GM12874 (cell line): ENCODE measurements around the gene COX7A1.

Source experiments
- CTCF ChIP-seq: IDR thresholded peaks from 2 replicates; pipeline ENCODE4 v1.5.1; 2011; ENCODE audit warnings: low read depth, mild to moderate bottlenecking, control low read depth, low read length, moderate library complexity; ENCODE audit not compliant: insufficient read depth

The COX7A1 gene

GRCh38 chr19:36112678-36113077 lies 39.6 kb downstream of the COX7A1 start:
- no peak for TF ChIP-seq CTCF

GRCh38 chr19:36111200-36111539 lies 41.1 kb downstream of the COX7A1 start:
- no peak for TF ChIP-seq CTCF

GRCh38 chr19:36110487-36111199 lies 41.6 kb downstream of the COX7A1 start, which contains the start of gene OVOL3:
Gene OVOL3, plus strand, starts transcription at chr19:36111143. Its CDS starts 60 bp downstream, at chr19:36111203.
- TF ChIP-seq CTCF = no peak

DNA sequence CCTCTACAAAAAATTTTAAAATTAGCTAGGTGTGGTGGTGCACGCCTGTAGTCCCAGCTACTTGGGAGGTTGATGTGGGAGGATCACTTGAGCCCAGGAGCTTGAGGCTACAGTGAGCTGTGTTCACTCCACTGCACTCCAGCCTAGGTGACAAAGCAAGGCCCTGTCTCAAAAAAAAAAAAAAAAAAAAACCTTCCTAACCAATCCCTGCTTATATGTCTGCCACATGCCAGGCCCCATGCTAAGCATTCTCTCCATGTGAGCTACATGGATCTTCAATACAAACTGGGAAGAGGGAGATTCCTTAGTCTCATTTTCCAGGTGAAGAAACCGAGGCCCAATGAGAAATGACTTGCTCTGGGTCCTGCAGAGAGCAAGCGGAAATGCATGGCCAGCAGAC lies 43.6 kb downstream of the COX7A1 start:
- no peak for TF ChIP-seq CTCF

DNA sequence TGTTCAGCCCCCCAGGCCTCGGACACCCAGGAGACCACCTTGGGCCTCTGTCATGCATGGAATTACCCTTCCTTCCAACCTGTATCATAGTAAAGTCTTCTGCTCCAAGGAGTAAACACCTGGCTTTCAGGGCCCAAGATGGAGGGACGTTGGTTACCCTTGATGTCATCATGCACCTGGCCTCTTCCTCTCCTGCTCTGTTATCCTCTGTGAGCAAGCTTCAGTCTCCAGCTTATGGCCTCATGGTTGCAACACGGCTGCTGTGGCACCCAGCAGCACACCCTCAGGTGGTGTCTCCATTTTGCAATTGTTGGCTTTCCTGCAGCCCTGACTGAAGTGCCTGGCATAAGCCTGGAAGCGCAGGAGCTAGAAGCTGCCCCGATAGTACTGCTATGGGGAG lies 45.3 kb downstream of the COX7A1 start:
- TF ChIP-seq CTCF = no peak

DNA sequence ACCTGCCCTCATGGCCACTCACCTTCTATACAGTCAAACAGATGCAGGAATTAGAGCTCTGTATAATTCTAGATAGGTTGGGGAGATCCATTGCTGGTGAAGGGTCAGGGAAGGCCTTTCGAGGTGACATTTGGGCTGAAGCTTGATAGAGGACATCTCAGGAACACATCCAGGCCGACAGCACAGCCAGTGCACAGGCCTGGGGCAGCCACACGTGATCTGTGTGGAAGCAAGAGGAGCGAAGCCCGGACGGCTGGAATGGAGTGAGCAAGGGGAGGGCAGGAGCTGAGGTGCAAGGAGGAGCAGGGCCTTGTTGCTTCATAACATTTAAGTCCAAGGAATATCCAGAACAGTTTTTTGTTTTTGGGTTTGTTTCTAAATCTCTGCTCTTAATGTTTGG lies 45.8 kb downstream of the COX7A1 start:
- no peak for TF ChIP-seq CTCF

DNA sequence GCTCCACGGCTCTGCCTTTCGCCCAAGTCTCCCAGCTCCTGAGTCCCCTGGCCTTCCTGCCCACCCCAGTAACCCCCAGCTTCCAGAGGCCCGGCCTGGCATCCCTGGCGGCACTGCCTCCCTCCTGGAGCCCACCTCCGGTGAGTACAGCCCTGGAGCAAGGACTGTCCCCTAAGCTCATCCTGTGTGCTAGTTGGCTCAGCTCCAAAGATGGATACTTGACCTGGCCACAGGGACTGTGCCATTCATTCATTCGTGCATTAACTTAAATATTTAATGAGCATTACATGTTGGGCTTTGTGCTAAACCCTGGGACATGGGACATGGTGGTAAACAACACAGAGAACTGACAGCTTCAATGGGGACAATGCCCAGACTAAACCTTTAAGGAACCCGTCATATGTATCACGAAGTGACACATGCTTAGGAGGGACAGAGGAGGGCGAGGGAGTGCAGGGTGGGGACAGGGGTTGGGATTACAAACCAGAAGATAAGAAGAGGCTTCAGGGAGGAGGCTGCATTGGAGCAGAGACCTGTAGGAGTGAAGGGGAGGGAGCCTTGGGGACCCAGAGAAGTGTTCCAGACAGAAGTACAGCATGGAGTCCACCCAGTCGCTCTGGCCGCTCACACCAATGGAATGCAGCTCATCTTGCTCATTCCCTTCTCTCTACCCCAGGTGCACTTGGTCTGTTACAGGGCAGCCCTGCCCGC lies 48.2 kb downstream of the COX7A1 start:
- no peak for TF ChIP-seq CTCF
